IMR-90 (cell line): ENCODE results near the gene PDE6B.

Experiments
- BHLHE40 ChIP-seq: fragments of 150-350 bp; IDR thresholded peaks from 2 replicates; pipeline ENCODE4 v1.6.1; 2016; ENCODE audit warnings: mild to moderate bottlenecking, low read depth, low read length
- CTCF ChIP-seq: conservative IDR thresholded peaks from 2 replicates; pipeline ENCODE4 v1.5.1; 2012; ENCODE audit warnings: mild to moderate bottlenecking, low read depth, low read length, improper control_type of control experiment
- ELK1 ChIP-seq: fragments of 150-350 bp; IDR thresholded peaks from 2 replicates; pipeline ENCODE4 v1.6.1; 2016; ENCODE audit warnings: low read depth, mild to moderate bottlenecking, low read length, moderate library complexity, borderline replicate concordance
- MAZ ChIP-seq: IDR thresholded peaks from 2 replicates; pipeline ENCODE4 v1.6.1; 2012; ENCODE audit warnings: low read depth, mild to moderate bottlenecking, low read length, improper control_type of control experiment, moderate library complexity, borderline replicate concordance
- POLR2A ChIP-seq: IDR thresholded peaks from 2 replicates; pipeline ENCODE4 v1.6.1; 2012; ENCODE audit warnings: mild to moderate bottlenecking, low read depth, low read length
- RAD21 ChIP-seq: IDR thresholded peaks from 2 replicates; pipeline ENCODE4 v1.6.1; 2012; ENCODE audit warnings: low read length, improper control_type of control experiment
- RCOR1 ChIP-seq: IDR thresholded peaks from 2 replicates; pipeline ENCODE4 v1.6.1; 2012; ENCODE audit warnings: mild to moderate bottlenecking, low read length, improper control_type of control experiment; ENCODE audit not compliant: insufficient replicate concordance
- RFX5 ChIP-seq: IDR thresholded peaks from 2 replicates; pipeline ENCODE4 v1.8.0; 2012; ENCODE audit warnings: low read depth, mild to moderate bottlenecking, low read length, moderate library complexity
- USF2 ChIP-seq: fragments of 150-350 bp; IDR thresholded peaks from 2 replicates; pipeline ENCODE4 v1.6.1; 2017; ENCODE audit warnings: mild to moderate bottlenecking, antibody characterized with exemption, low read length, low read depth

- no peak for TF ChIP-seq POLR2A
- no peak for TF ChIP-seq CTCF
- TF ChIP-seq MAZ, result no peak
- TF ChIP-seq ELK1, result no peak
- TF ChIP-seq BHLHE40, result no peak
- TF ChIP-seq RAD21, result no peak
- TF ChIP-seq USF2, result no peak
- TF ChIP-seq RCOR1, result no peak
- TF ChIP-seq RFX5, result no peak
Observed at GRCh38 chr4:654503-654845, 29.1 kb downstream of the PDE6B start.
